ENCODE data around the gene CELA2B. TPM values are rescaled to one million over a fixed set of nuclear protein-coding genes. Genes with fewer than 3 reads are reported as not detected.
"Not testable (repeated sequence)": the region's sequence is repeated elsewhere in the genome, so short reads cannot be mapped to it uniquely, and the experiment has no call there.

The CELA2B gene
- total RNA-seq, 2 donors from 2014 or later, result not detected

DNA sequence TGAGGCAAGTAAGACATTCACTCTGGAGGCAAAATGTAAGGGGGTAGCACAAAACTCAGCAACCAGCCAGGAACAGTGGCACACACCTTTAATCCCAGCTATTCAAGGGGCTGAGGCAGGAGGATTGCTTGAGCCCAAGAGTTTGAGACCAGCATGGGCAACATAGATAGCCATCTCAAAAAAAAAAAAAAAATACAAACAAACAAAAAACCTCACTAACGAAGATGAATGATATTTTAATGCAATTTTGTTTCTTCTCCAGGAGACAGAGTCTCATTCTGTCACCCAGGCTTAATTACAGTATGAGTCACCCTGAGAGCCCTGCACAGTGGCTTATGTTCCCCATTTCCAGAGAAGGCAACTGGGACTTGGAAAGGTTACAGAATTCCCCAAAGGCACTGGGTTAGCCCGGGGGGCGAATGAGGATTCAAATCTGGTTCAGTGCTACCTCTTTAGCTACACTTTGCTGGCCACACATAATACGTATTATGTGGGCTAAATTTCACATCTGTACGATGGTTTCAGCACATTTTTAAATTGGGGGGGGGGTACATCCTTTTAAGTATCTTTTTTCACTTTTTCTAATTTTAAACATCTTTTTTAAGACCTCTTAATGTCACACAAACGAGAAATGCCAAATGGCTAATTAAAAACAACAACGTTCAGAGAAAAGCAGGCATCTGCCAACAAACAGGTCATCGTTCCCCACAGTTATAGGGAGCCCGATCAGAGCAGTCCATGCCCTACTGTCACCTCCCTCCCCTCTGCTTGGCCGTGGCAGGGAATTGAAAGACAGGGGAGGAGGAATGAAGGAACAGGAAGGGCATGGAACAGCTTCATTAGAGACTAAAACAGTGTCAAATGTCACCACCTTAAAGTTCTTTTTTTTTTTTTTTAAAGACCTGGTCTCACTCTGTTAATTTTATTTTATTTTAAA is 15.9 kb upstream of the CELA2B start:
- Histone ChIP-seq H3K27me3 (ENCODE audit: control insufficient read depth, insufficient read depth, low read length, poor library complexity, severe bottlenecking) (no peaks in the 10 kb centered on the region), H3K4me1 (ENCODE audit: control insufficient read depth, insufficient read depth, low read length) (no peaks in the 10 kb centered on the region), H3K9me3 (ENCODE audit: control insufficient read depth, low read length) (no peaks in the 10 kb centered on the region), H3K36me3 (ENCODE audit: control insufficient read depth, insufficient read depth, low read length) (no peaks in the 10 kb centered on the region), H3K27ac (ENCODE audit: low read depth, low read length) (no peak overlapping the region), H3K4me3 (ENCODE audit: low read length) (no peak overlapping the region), H3K9ac (ENCODE audit: extremely low read depth, low read length, poor library complexity, severe bottlenecking) (no peak overlapping the region)
- TF ChIP-seq CTCF (conservative IDR thresholded peaks at IDR 0.05), result no peak
- peaks cover 15% of the 10 kb centered on the region for H3K4me1 Mint-ChIP-seq
- H3K27ac Mint-ChIP-seq, result no peak overlapping the region
- H3K9me3 Mint-ChIP-seq, result no peaks in the 10 kb centered on the region
- H3K36me3 Mint-ChIP-seq (ENCODE audit: low read depth), result no peaks in the 10 kb centered on the region
- H3K27me3 Mint-ChIP-seq (ENCODE audit: insufficient read depth), result no peaks in the 10 kb centered on the region
- WGBS, 2 experiments (ENCODE audit: insufficient coverage in 1 of 2, insufficient read length in 1 of 2), result 90 to 98% methylated on average over 8 to 9 of the region's 10 CpGs
- DNase-seq, result no peak
- no peak overlapping the region for H3K4me3 Mint-ChIP-seq

GRCh38 chr1:15460708-15461095 is 15.2 kb upstream of the CELA2B start:
- Histone ChIP-seq H3K4me1 (ENCODE audit: control insufficient read depth, insufficient read depth, low read length) (no peaks in the 10 kb centered on the region), H3K4me3 (ENCODE audit: low read length) (no peak overlapping the region), H3K9me3 (ENCODE audit: control insufficient read depth, low read length) (no peaks in the 10 kb centered on the region), H3K36me3 (ENCODE audit: control insufficient read depth, insufficient read depth, low read length) (no peaks in the 10 kb centered on the region), H3K27ac (ENCODE audit: low read depth, low read length) (no peak overlapping the region), H3K9ac (ENCODE audit: extremely low read depth, low read length, poor library complexity, severe bottlenecking) (no peak overlapping the region), H3K27me3 (ENCODE audit: control insufficient read depth, insufficient read depth, low read length, poor library complexity, severe bottlenecking) (no peaks in the 10 kb centered on the region)
- Mint-ChIP-seq H3K9me3 (no peaks in the 10 kb centered on the region), H3K4me3 (no peak overlapping the region), H3K4me1 (peaks cover 15% of the 10 kb centered on the region), H3K27me3 (ENCODE audit: insufficient read depth) (no peaks in the 10 kb centered on the region), H3K27ac (no peak overlapping the region), H3K36me3 (ENCODE audit: low read depth) (no peaks in the 10 kb centered on the region)
- TF ChIP-seq CTCF (conservative IDR thresholded peaks at IDR 0.05), result no peak
- 93 to 94% methylated on average over 9 of the region's 9 CpGs for WGBS, 2 experiments (ENCODE audit: insufficient coverage in 1 of 2, insufficient read length in 1 of 2)
- no peak for DNase-seq

GRCh38 chr1:15463064-15463800 is 12.7 kb upstream of the CELA2B start:
- not testable (repeated sequence) for H3K36me3 Mint-ChIP-seq (ENCODE audit: low read depth); H3K9ac ChIP-seq (ENCODE audit: extremely low read depth, low read length, poor library complexity, severe bottlenecking); H3K27ac ChIP-seq (ENCODE audit: low read depth, low read length); H3K4me3 Mint-ChIP-seq; H3K36me3 ChIP-seq (ENCODE audit: control insufficient read depth, insufficient read depth, low read length); H3K4me1 Mint-ChIP-seq; H3K9me3 ChIP-seq (ENCODE audit: control insufficient read depth, low read length); DNase-seq; H3K27ac Mint-ChIP-seq; H3K4me3 ChIP-seq (ENCODE audit: low read length); H3K4me1 ChIP-seq (ENCODE audit: control insufficient read depth, insufficient read depth, low read length); H3K9me3 Mint-ChIP-seq; H3K27me3 ChIP-seq (ENCODE audit: control insufficient read depth, insufficient read depth, low read length, poor library complexity, severe bottlenecking); H3K27me3 Mint-ChIP-seq (ENCODE audit: insufficient read depth)
- WGBS, 2 experiments (ENCODE audit: insufficient coverage in 1 of 2, insufficient read length in 1 of 2), result 88 to 94% methylated on average over 5 to 11 of the region's 15 CpGs

DNA sequence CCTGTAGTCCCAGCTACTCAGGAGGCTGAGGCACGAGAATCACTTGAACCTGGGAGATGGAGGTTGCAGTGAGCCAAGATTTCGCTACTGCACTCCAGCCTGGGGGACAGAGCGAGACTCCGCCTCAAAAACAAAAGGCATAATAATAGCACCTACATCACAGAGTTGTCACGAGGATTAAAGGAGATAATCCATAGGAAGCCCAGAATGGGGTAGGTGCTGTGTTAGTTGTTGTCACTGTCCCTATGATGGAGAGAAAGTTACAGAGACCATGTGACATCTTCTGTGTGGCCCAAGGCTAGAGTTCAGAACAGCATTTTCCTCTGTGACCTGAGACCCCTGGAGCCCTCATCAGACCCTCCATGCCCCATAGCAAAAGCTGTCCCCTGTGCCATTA is 12.0 kb upstream of the CELA2B start:
- H3K9ac ChIP-seq (ENCODE audit: extremely low read depth, low read length, poor library complexity, severe bottlenecking); H3K4me3 Mint-ChIP-seq; H3K36me3 Mint-ChIP-seq (ENCODE audit: low read depth); H3K4me1 ChIP-seq (ENCODE audit: control insufficient read depth, insufficient read depth, low read length); H3K27ac Mint-ChIP-seq; H3K9me3 Mint-ChIP-seq; H3K27me3 Mint-ChIP-seq (ENCODE audit: insufficient read depth); H3K9me3 ChIP-seq (ENCODE audit: control insufficient read depth, low read length); H3K4me1 Mint-ChIP-seq; H3K36me3 ChIP-seq (ENCODE audit: control insufficient read depth, insufficient read depth, low read length); DNase-seq; H3K4me3 ChIP-seq (ENCODE audit: low read length); H3K27me3 ChIP-seq (ENCODE audit: control insufficient read depth, insufficient read depth, low read length, poor library complexity, severe bottlenecking); H3K27ac ChIP-seq (ENCODE audit: low read depth, low read length): not testable (repeated sequence)
- WGBS, 2 experiments (ENCODE audit: insufficient coverage in 1 of 2, insufficient read length in 1 of 2), result 83 to 91% methylated on average over 2 to 5 of the region's 5 CpGs

Measured in endodermal cell (in vitro differentiated cells).